Muscle layer of duodenum (tissue), 2 donors: Measurements from ENCODE around the gene NAV2.
A peak's percentile ranks its signal among the peaks of the same experiment; 100 is the strongest.

ENCODE experiments used
- H3K27ac ChIP-seq: one replicate; pipeline ENCODE4 v1.7.0; 2013; ENCODE audit warnings: mild to moderate bottlenecking, low read length
- H3K27me3 ChIP-seq: one replicate; pipeline ENCODE4 v1.7.0; 2013; ENCODE audit warnings: low read depth, mild to moderate bottlenecking, control low read depth, low read length
- H3K36me3 ChIP-seq, 2 donors: one replicate each; pipeline ENCODE4 v1.7.0; 2013; ENCODE audit warnings: low read length in 2 of 2, control low read depth in 1 of 2, mild to moderate bottlenecking in 1 of 2; ENCODE audit not compliant: insufficient read depth in 2 of 2, control insufficient read depth in 1 of 2
- H3K4me1 ChIP-seq, 2 donors: one replicate each; pipeline ENCODE4 v1.7.0; 2013; ENCODE audit warnings: low read length in 2 of 2, mild to moderate bottlenecking in 2 of 2, control low read depth in 1 of 2, moderate library complexity in 1 of 2; ENCODE audit not compliant: insufficient read depth in 2 of 2, control insufficient read depth in 1 of 2
- H3K4me3 ChIP-seq, 2 donors: one replicate each; pipeline ENCODE4 v1.7.0; 2013; ENCODE audit warnings: low read length in 2 of 2, low read depth in 1 of 2, mild to moderate bottlenecking in 1 of 2
- H3K9me3 ChIP-seq, 2 donors: one replicate each; pipeline ENCODE4 v1.7.0; 2013; ENCODE audit warnings: low read length in 2 of 2, control low read depth in 1 of 2, mild to moderate bottlenecking in 1 of 2; ENCODE audit not compliant: control insufficient read depth in 1 of 2
- donor health status: healthy.

NAV2 gene

DNA sequence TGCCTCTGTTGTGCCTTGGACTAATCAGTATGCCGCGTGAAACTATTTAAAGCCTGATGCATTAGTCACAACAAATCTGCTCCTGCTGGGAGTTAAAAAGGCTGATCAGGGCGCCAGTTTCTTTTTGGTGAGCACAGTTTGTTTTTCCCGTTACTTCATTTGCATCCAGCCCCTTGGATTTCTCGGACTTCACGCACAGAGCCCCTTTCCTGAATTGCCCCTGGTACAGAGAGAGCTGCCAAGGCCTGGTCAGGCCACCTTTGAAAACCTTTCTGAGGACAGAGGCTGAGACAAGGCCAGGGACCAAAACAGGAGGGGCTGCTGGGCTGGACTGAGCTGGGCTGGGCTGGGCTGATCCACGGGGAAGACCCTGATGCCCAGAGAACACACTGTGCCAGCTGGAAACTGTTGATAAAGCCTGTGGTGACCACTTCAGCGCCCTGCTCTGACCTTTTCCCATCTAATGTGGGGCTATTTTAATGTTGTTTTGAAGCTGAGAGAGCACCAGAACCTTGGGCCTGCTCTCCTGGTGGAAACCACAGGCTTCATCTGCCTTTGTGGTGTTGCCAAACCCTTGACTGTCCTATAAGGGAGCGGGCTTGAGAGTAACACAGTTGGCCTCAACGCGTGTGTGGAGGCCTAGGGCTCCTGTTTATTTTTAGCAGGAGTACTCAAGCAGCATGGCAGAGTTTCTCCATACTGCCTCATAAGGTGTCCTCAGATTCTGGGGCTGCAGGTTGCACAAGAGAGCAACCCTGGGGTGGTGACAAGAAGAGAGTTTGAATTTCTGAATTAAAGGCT lies 44.2 kb downstream of the NAV2 start:
- Histone ChIP-seq H3K4me3 (no peak overlapping the region), H3K36me3 (no peaks in the 10 kb centered on the region), H3K27me3 (no peaks in the 10 kb centered on the region), H3K9me3 (no peaks in the 10 kb centered on the region), H3K27ac (peak overlapping the region; percentile 29), H3K4me1 (peaks cover 5 to 6% of the 10 kb centered on the region in 2 donors)

DNA sequence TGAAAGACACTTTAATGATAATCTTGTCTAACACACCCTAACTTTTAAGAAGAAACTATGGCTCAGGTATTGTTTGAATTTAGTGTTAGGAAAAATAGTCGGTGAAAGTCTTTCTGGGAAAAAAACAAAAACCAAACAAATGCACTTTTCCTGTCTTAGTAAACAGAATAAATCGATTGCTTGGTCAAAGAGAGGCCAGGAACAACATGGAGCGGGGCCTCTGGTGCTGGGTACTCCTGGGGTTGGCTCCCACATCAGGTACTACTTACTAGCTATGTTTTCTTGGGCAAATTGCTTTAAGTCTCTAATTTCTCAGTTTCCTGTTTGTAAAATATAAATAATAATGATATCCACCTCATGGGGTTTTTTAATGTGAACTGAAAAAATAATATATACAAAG lies 46.8 kb downstream of the NAV2 start:
- Histone ChIP-seq H3K4me3 (no peak overlapping the region), H3K27ac (no peak overlapping the region), H3K9me3 (no peaks in the 10 kb centered on the region), H3K27me3 (no peaks in the 10 kb centered on the region), H3K36me3 (no peaks in the 10 kb centered on the region), H3K4me1 (peaks cover 5 to 6% of the 10 kb centered on the region in 2 donors)

DNA sequence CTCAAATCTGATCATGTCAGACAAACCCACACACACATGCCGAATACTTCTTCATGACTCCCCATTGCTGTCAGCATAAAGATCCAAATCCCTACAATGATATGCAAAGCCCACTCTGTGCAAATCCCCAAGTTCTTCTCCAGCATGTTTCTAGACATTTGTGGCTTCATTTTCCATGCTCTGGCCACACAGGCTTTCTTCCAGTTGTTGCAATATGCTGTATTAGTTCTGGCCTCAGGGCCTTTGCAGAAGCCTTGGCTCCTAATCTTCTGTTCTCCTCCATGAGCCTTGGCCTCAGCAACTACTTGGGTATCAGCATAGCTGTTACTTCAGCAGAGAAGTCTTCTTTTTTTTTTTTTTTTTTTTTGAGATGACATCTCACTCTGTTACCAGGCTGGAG lies 49.6 kb downstream of the NAV2 start:
- Histone ChIP-seq H3K27ac (no peak overlapping the region), H3K27me3 (no peaks in the 10 kb centered on the region), H3K4me1 (peaks cover 0 to 15% of the 10 kb centered on the region in 2 donors), H3K36me3 (no peaks in the 10 kb centered on the region), H3K9me3 (no peaks in the 10 kb centered on the region), H3K4me3 (no peak overlapping the region)

DNA sequence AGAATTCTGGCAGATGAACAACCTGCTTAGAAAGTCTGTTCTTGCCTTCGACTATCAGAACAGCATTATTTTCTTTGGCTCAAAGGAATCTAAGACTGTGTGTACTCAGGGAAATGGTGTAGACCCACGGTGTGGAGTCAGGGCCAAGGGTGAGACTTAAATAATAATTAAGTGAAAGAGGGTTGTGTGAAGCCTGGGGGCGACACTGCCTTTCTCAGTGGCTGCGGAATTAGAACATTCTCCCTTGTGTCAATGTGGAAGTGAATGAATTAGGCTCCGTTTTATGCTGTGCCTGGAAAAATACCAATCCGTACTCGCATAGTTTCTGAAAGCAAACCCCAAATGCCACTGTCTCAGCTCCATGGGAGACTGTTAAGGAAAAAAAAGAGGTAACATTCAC lies 50.7 kb downstream of the NAV2 start:
- Histone ChIP-seq H3K36me3 (no peaks in the 10 kb centered on the region), H3K27me3 (no peaks in the 10 kb centered on the region), H3K27ac (no peak overlapping the region), H3K9me3 (no peaks in the 10 kb centered on the region), H3K4me1 (peaks cover 0 to 22% of the 10 kb centered on the region in 2 donors), H3K4me3 (no peak overlapping the region)

DNA sequence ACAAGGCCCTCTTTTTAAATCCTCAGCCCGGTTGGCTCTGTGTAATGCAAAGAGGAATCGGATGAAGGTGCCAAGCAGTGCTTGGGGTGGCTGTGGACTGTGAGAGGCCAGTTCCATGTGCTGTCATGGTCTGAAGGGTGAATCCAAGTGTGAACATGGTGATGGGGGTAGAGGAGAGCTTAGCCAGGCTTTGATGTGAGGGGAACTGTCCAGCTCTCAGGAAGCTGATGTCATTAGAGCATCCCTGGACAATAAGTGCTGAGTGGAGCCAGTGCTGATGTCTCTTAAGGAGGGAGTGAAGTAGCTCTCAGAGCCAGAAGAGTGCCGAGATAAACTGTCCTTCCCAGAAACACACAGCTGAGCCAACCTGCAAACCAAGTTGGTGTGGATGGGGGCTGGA lies 53.6 kb downstream of the NAV2 start:
- no peak overlapping the region for H3K4me3 ChIP-seq
- no peaks in the 10 kb centered on the region for H3K9me3 ChIP-seq
- no peaks in the 10 kb centered on the region for H3K27me3 ChIP-seq
- no peak overlapping the region for H3K27ac ChIP-seq
- H3K36me3 ChIP-seq, result no peaks in the 10 kb centered on the region
- H3K4me1 ChIP-seq, result peaks cover 0 to 23% of the 10 kb centered on the region in 2 donors

DNA sequence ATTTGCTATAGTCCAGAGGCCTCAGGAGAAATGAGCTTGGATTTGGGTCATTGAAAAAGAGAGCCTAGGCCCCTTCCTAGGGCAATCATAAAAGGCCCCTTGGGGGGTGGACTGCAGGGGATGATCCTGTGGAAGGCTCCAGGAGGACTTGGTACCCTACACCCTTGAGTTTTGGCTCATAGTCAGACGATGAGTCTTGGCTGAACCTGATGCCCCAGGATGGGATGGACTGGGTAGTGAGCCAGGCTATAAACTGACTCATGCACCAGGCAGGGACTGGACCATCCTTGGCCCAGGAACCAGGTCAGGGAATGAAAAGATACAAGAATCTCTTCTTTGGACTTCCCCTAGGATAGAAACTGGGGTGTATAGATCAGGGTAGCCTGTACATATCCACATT lies 54.2 kb downstream of the NAV2 start:
- no peaks in the 10 kb centered on the region for H3K36me3 ChIP-seq
- H3K9me3 ChIP-seq, result no peaks in the 10 kb centered on the region
- peaks cover 0 to 23% of the 10 kb centered on the region in 2 donors for H3K4me1 ChIP-seq
- no peak overlapping the region for H3K27ac ChIP-seq
- no peaks in the 10 kb centered on the region for H3K27me3 ChIP-seq
- no peak overlapping the region for H3K4me3 ChIP-seq

DNA sequence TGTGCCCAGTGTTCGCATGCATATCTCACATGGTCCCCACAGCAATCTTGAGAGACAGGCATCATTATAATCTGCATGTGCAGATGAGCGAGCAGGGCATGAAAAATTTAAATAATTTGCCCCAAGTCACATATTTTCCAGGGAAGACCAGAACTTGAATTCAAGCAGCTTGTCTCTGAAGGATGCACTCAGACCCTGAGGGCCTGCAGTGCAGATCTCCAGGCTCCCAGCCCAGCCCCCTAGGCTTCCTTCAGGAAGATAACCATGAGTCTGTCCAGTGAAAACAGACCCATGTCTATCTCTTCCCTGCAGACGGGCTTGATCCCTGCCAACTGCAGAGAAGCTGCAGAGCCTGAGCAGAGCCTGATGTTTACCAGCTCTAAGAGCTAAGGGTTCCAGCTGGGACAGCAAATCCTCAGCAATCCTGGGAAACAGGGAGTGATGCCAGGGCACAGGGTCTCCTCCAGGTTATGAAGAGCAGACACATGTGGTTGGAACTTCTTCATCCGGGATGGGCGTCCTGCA lies 55.1 kb downstream of the NAV2 start:
- Histone ChIP-seq H3K27ac (no peak overlapping the region), H3K4me1 (peaks cover 0 to 23% of the 10 kb centered on the region in 2 donors), H3K9me3 (no peaks in the 10 kb centered on the region), H3K27me3 (no peaks in the 10 kb centered on the region), H3K4me3 (no peak overlapping the region), H3K36me3 (no peaks in the 10 kb centered on the region)

DNA sequence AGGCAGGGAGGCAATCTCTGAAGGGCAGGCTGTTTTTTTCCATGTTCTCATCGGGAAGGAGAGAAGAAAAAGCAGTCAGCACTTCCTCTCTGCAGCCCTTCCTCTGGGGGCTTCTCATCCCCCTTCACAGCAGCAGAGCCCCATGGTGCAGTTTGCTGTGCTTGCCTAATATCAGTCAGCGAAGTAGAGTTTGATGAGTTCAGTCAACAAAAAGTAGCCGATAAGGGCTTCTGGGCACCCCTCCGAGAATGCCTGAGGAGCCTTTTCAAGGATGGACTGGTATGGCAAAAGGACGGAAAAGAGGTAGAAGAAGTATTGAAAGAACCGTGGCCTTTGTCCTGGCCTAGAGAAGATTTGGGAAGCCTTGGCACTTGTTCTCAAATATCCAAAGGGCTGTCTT lies 55.6 kb downstream of the NAV2 start:
- no peak overlapping the region for H3K27ac ChIP-seq
- no peaks in the 10 kb centered on the region for H3K27me3 ChIP-seq
- no peaks in the 10 kb centered on the region for H3K36me3 ChIP-seq
- H3K4me1 ChIP-seq, result peaks cover 0 to 23% of the 10 kb centered on the region in 2 donors
- no peak overlapping the region for H3K4me3 ChIP-seq
- H3K9me3 ChIP-seq, result no peaks in the 10 kb centered on the region

DNA sequence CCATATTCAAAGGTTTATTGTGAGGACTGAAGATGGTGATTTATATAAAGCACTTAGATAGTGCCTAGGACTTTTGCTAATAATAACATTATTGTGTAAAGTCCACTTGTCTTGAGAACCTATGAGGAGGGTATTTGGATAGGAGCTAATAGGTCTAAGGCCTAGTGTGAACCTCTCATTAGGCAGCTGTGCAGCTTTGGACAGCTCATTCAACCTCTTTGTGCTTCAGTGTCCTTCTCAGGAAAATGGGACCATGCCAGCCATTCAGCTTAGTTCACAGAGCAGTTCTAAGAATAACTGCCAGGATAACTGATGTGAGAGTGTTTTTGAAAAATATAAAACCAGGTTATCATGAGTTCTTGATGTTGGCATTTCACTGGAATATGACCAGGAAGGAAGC lies 56.2 kb downstream of the NAV2 start:
- H3K36me3 ChIP-seq, result no peaks in the 10 kb centered on the region
- no peak overlapping the region for H3K4me3 ChIP-seq
- H3K27ac ChIP-seq, result no peak overlapping the region
- H3K4me1 ChIP-seq, result peaks cover 0 to 23% of the 10 kb centered on the region in 2 donors
- H3K27me3 ChIP-seq, result no peaks in the 10 kb centered on the region
- no peaks in the 10 kb centered on the region for H3K9me3 ChIP-seq

DNA sequence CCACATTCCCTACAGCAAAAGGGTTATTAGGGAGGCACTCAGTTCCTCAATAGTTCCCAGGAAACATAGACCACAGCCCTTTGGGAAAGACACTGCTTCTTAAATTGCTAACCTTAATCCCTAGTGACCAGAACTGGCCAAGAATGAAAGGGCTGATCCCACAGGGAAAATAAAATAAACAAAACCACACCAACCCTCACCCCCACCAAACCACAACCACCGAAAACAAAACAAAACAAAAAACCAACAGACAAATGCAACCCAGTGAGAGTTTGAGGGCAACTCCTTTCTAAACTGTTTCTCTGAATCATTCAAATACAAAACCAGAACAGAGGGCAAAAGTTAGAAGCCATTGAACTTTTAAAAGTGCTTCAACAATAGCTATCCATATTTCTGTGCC lies 57.2 kb downstream of the NAV2 start:
- Histone ChIP-seq H3K4me1 (peaks cover 0 to 23% of the 10 kb centered on the region in 2 donors), H3K9me3 (no peaks in the 10 kb centered on the region), H3K27ac (no peak overlapping the region), H3K36me3 (no peaks in the 10 kb centered on the region), H3K4me3 (no peak overlapping the region), H3K27me3 (no peaks in the 10 kb centered on the region)

DNA sequence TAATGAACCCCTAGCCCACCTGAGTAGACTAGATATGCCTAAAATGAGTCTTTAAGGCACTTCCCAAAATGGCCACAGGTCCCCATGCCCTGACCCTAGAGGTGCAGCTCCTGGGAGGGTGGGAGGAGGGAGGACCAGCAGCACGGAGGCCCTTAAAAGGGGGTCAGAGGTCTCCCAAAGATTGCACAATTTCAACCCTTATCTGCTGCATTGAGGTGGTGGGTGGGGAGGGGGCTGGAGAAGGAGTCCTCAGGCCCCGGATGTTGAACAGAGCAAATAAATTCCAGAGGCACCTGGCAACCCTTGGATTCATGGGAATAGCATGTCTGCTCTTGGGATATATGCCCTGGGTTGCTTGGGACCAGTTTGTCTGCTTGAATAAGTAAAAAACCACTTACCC lies 57.6 kb downstream of the NAV2 start:
- no peaks in the 10 kb centered on the region for H3K27me3 ChIP-seq
- H3K36me3 ChIP-seq, result no peaks in the 10 kb centered on the region
- no peaks in the 10 kb centered on the region for H3K9me3 ChIP-seq
- H3K27ac ChIP-seq, result no peak overlapping the region
- H3K4me3 ChIP-seq, result no peak overlapping the region
- H3K4me1 ChIP-seq, result peaks cover 0 to 23% of the 10 kb centered on the region in 2 donors

DNA sequence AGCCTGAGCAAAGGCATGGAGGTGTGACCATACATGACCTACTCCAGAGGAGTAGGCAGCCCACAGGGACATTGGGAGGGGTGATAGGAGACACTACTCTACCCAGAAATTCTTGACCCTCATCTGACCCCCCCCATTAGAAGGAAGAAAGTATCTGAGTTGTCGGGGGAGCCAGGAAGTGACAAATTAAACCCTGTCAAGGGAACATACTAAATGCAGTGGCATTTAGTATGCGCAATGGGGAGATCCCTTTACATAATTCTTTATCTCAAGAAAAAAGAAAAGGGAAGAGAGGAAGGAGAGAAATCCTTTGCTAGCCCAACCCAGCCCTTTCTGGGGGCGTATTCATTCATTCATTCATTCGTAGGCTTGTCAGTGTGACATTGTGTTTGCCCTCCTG lies 58.8 kb downstream of the NAV2 start:
- H3K27me3 ChIP-seq, result no peaks in the 10 kb centered on the region
- no peak overlapping the region for H3K27ac ChIP-seq
- no peaks in the 10 kb centered on the region for H3K36me3 ChIP-seq
- H3K4me3 ChIP-seq, result no peak overlapping the region
- no peaks in the 10 kb centered on the region for H3K9me3 ChIP-seq
- H3K4me1 ChIP-seq, result peaks cover 0 to 16% of the 10 kb centered on the region in 2 donors
